Erythroblast (primary cell): ENCODE results near the gene HOXA3.

ENCODE experiments used
- GATA1 ChIP-seq: IDR thresholded peaks from 2 replicates; pipeline ENCODE4 v1.6.1; 2011; ENCODE audit warnings: low read depth, mild to moderate bottlenecking, control low read depth, low read length, moderate library complexity
- POLR2A ChIP-seq: IDR thresholded peaks from 2 replicates; pipeline ENCODE4 v1.6.1; 2011; ENCODE audit warnings: mild to moderate bottlenecking, low read length

- no peak for TF ChIP-seq POLR2A
- TF ChIP-seq GATA1: no peak
Observed at GRCh38 chr7:27172823-27173510, 20.6 kb upstream of the HOXA3 start.
